Upper lobe of right lung (tissue), 1 donor: ENCODE results near the gene ATF1. TPM values are rescaled to one million over a fixed set of nuclear protein-coding genes. Genes with fewer than 3 reads are reported as not detected.
"Not testable (repeated sequence)": the region's sequence is repeated elsewhere in the genome, so short reads cannot be mapped to it uniquely, and the experiment has no call there.

Source experiments
- ATAC-seq: fragments of 200-7000 bp; cut with Tn5 transposase; one replicate; pipeline ENCODE4 v1.9.1; 2020; ENCODE audit warnings: mild to moderate bottlenecking, moderate library complexity
- DNase-seq: peaks from one replicate; pipeline ENCODE4 v3.0.0-alpha.2; 2020
- H3K27ac ChIP-seq: fragments of 200-600 bp; one replicate; pipeline ENCODE4 v1.8.0; 2022
- H3K27me3 ChIP-seq: fragments of 200-600 bp; one replicate; pipeline ENCODE4 v1.8.0; 2022; ENCODE audit warnings: mild to moderate bottlenecking
- H3K36me3 ChIP-seq: fragments of 200-600 bp; one replicate; pipeline ENCODE4 v1.8.0; 2022
- H3K4me1 ChIP-seq: fragments of 200-600 bp; one replicate; pipeline ENCODE4 v1.8.0; 2022
- H3K4me3 ChIP-seq: fragments of 200-600 bp; one replicate; pipeline ENCODE4 v1.8.0; 2022; ENCODE audit warnings: mild to moderate bottlenecking
- H3K9me3 ChIP-seq: fragments of 200-600 bp; one replicate; pipeline ENCODE4 v1.8.0; 2022
- CTCF ChIP-seq: fragments of 200-600 bp; IDR thresholded peaks from one replicate; pipeline ENCODE4 v1.8.0; 2022; ENCODE audit warnings: antibody characterized with exemption
- intact Hi-C: fragments of 100-400 bp; cut with DNase I; formaldehyde crosslinking; loops from one replicate; pipeline ENCODE4 v1.11.0; 2022
- total RNA-seq: library from RNA; stranded (reverse); fragmentation: NEBNext Ultra II Directional; extraction: Animal tissue kit (Norgen Biotek cat#: 25700); gene quantifications from one replicate; pipeline ENCODE4 v1.2.1, GENCODE V29; 2021
- donor health status: DM: no; HTN: yes; CAD: no; lungs with severe emphysema.

ATF1 gene
- total RNA-seq, 1 donor from 2014 or later: 36.8 TPM

GRCh38 chr12:50787618-50788017 is 23.7 kb downstream of the ATF1 start:
- intact Hi-C loops: no loop called here
- Histone ChIP-seq H3K4me3 (no peak overlapping the region), H3K27ac (peak overlapping the region; percentile 61), H3K4me1 (no peaks in the 10 kb centered on the region), H3K36me3 (peaks cover 5% of the 10 kb centered on the region), H3K27me3 (no peaks in the 10 kb centered on the region), H3K9me3 (no peaks in the 10 kb centered on the region)
- DNase-seq (no peak), ATAC-seq (no peak)
- TF ChIP-seq CTCF: no peak

GRCh38 chr12:50788561-50788960 is 24.7 kb downstream of the ATF1 start:
- Histone ChIP-seq H3K36me3 (no peaks in the 10 kb centered on the region), H3K9me3 (no peaks in the 10 kb centered on the region), H3K4me1 (no peaks in the 10 kb centered on the region), H3K27ac (no peak overlapping the region), H3K27me3 (no peaks in the 10 kb centered on the region), H3K4me3 (no peak overlapping the region)
- ATAC-seq (no peak), DNase-seq (no peak)
- intact Hi-C loops: no loop called here
- no peak for TF ChIP-seq CTCF

- no peak for ATAC-seq
- intact Hi-C loops: no loop called here
Measured at GRCh38 chr12:50790081-50790480, 26.2 kb downstream of the ATF1 start.

DNA sequence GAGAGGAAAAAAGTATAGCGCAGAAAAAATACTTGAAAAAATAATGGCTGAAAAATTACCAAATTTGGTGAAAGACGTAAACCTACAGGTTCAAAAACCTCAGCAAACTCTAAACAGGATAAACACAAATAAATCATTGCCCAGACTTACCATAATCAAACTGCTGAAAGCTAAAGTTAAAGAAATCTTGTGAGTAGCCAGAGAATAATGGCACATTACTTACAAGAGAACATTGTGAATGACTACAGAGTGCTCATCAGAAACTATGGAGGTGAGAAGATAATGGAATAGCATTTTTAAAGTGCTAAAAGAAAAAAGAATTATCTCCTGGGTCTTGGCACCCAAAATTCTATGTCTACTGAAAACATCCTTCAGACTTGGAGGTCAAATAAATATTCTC is 36.0 kb downstream of the ATF1 start:
- Histone ChIP-seq H3K27ac (no peak overlapping the region), H3K27me3 (no peaks in the 10 kb centered on the region), H3K9me3 (peaks cover 7% of the 10 kb centered on the region), H3K36me3 (peaks cover 54% of the 10 kb centered on the region), H3K4me3 (no peak overlapping the region), H3K4me1 (no peaks in the 10 kb centered on the region)
- no peak for ATAC-seq
- no peak for TF ChIP-seq CTCF
- no peak for DNase-seq
- intact Hi-C loops: no loop called here

More at GRCh38 chr12:50790081-50790480, 26.2 kb downstream of the ATF1 start:
- Histone ChIP-seq H3K4me3 (no peak overlapping the region), H3K9me3 (no peaks in the 10 kb centered on the region), H3K27me3 (no peaks in the 10 kb centered on the region), H3K27ac (no peak overlapping the region), H3K4me1 (no peaks in the 10 kb centered on the region), H3K36me3 (no peaks in the 10 kb centered on the region)
- no peak for DNase-seq
- no peak for TF ChIP-seq CTCF

DNA sequence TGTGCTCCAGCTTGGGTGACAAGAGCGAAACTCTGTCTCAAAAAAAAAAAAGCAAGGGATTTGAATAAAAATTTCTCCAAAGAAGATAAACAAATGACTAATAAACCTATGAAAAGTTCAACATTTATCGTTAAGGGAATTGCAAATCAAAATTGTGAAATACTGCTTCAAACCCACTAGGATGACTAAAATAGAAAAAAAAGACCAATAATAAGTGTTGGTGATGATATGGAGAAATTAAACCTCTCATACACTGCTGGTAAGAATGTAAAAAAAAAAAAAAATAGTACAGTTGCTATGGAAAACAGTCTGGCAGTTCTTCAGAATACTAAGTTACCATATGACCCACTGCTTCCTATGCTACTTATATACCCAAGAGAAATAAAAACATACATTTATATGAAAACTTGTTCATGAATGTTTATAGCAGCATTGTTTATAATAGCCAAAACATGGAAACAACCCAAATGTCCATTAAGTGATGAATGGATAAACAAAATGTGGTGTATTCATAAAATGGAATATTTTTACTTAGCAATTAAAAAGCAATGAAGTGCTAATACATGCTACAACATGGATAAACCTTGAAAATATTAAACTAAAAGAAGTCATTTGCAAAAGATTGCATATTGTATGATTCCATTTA is 39.5 kb downstream of the ATF1 start:
- TF ChIP-seq CTCF: no peak
- ATAC-seq (no peak), DNase-seq (no peak)
- no peak overlapping the region for H3K4me3 ChIP-seq
- H3K4me1 ChIP-seq: no peaks in the 10 kb centered on the region
- H3K36me3 ChIP-seq: peaks cover 26% of the 10 kb centered on the region
- intact Hi-C loops: no loop called here
- H3K9me3 ChIP-seq: peaks cover 7% of the 10 kb centered on the region
- H3K27ac ChIP-seq: no peak overlapping the region
- H3K27me3 ChIP-seq: no peaks in the 10 kb centered on the region

- Histone ChIP-seq H3K27ac (no peak overlapping the region), H3K4me1 (no peaks in the 10 kb centered on the region), H3K4me3 (no peak overlapping the region), H3K36me3 (peaks cover 26% of the 10 kb centered on the region), H3K27me3 (no peaks in the 10 kb centered on the region), H3K9me3 (no peaks in the 10 kb centered on the region)
- ATAC-seq: no peak
- no peak for DNase-seq
- no peak for TF ChIP-seq CTCF
- intact Hi-C loops: no loop called here
Measured at GRCh38 chr12:50806176-50806575, 42.3 kb downstream of the ATF1 start.

- H3K27me3 ChIP-seq, H3K9me3 ChIP-seq, H3K4me1 ChIP-seq, DNase-seq, intact Hi-C loops, H3K27ac ChIP-seq, ATAC-seq, H3K4me3 ChIP-seq: not testable (repeated sequence)
- peaks cover 47% of the 10 kb centered on the region for H3K36me3 ChIP-seq
Measured at GRCh38 chr12:50809131-50809530, 45.2 kb downstream of the ATF1 start.

- H3K9me3 ChIP-seq, DNase-seq, H3K27me3 ChIP-seq, H3K4me3 ChIP-seq, H3K4me1 ChIP-seq, ATAC-seq, H3K27ac ChIP-seq: not testable (repeated sequence)
- H3K36me3 ChIP-seq: peaks cover 96% of the 10 kb centered on the region
- intact Hi-C loops: loop anchor here (10.0 kb wide), 1 partner anchor 180 kb away; no protein-coding TSS in a partner anchor
Measured at GRCh38 chr12:50814921-50815320, 51.0 kb downstream of the ATF1 start.
